Activated CD4-positive, alpha-beta T cell treated with anti-CD3 and anti-CD28 coated beads, Interleukin-2, amount 50 U/mL, for 16 hours (primary cell): ENCODE measurements around the gene RXRB.
"Not testable (repeated sequence)": the region's sequence is repeated elsewhere in the genome, so short reads cannot be mapped to it uniquely, and the experiment has no call there.

Experiments
- DNase-seq: peaks from one replicate; pipeline ENCODE4 v3.0.0-alpha.2; 2020

The RXRB gene

GRCh38 chr6:33200219-33201146 is at the start of gene RXRB, which contains the start of gene SLC39A7:
RXRB (minus strand) TSS chr6:33200665; CDS start chr6:33200476, 189 bp downstream.
SLC39A7 (plus strand) TSS chr6:33200867; CDS start chr6:33201246, 379 bp downstream.
- peak; percentile 99 for DNase-seq

GRCh38 chr6:33249732-33250630 is 49.5 kb upstream of the RXRB start:
- peak; percentile 30 for DNase-seq

- DNase-seq, result peak; percentile 99
Measured at GRCh38 chr6:33248932-33249731, 48.7 kb upstream of the RXRB start.

GRCh38 chr6:33248643-33248931 is 48.1 kb upstream of the RXRB start:
- DNase-seq, result no peak

GRCh38 chr6:33247977-33248642 is 47.6 kb upstream of the RXRB start:
- DNase-seq, result peak; percentile 93

GRCh38 chr6:33243476-33243875 is 43.0 kb upstream of the RXRB start:
- no peak for DNase-seq

GRCh38 chr6:33241968-33242367 is 41.5 kb upstream of the RXRB start:
- DNase-seq, result peak; percentile 73

GRCh38 chr6:33237741-33238140 is 37.3 kb upstream of the RXRB start:
- DNase-seq, result no peak

- DNase-seq, result no peak
Measured at GRCh38 chr6:33236852-33237251, 36.4 kb upstream of the RXRB start.

- DNase-seq, result no peak
Measured at GRCh38 chr6:33236328-33236727, 35.9 kb upstream of the RXRB start.

GRCh38 chr6:33235221-33235634 is 34.8 kb upstream of the RXRB start:
- DNase-seq, result no peak

- DNase-seq, result not testable (repeated sequence)
Measured at GRCh38 chr6:33226503-33227120, 26.1 kb upstream of the RXRB start.

GRCh38 chr6:33217681-33218080 is 17.2 kb upstream of the RXRB start:
- DNase-seq, result no peak

- no peak for DNase-seq
Measured at GRCh38 chr6:33217246-33217645, 16.8 kb upstream of the RXRB start.

GRCh38 chr6:33216117-33216649 is 15.7 kb upstream of the RXRB start:
- DNase-seq, result no peak

- no peak for DNase-seq
Measured at GRCh38 chr6:33215271-33216116, 15.0 kb upstream of the RXRB start.

- no peak for DNase-seq
Measured at GRCh38 chr6:33213989-33214335, 13.5 kb upstream of the RXRB start.

- DNase-seq, result no peak
Measured at GRCh38 chr6:33213166-33213988, 12.9 kb upstream of the RXRB start.

GRCh38 chr6:33212857-33213165 is 12.3 kb upstream of the RXRB start:
- DNase-seq, result no peak
